Suppressor macrophage treated with lipopolysaccharide for 1 hour (primary cell): Measurements from ENCODE around the gene GRIFIN.

Source experiments
- DNase-seq, 3 donors: peaks; one replicate each; pipeline ENCODE4 v3.0.0-alpha.2; 2020 to 2022

Gene GRIFIN

DNA sequence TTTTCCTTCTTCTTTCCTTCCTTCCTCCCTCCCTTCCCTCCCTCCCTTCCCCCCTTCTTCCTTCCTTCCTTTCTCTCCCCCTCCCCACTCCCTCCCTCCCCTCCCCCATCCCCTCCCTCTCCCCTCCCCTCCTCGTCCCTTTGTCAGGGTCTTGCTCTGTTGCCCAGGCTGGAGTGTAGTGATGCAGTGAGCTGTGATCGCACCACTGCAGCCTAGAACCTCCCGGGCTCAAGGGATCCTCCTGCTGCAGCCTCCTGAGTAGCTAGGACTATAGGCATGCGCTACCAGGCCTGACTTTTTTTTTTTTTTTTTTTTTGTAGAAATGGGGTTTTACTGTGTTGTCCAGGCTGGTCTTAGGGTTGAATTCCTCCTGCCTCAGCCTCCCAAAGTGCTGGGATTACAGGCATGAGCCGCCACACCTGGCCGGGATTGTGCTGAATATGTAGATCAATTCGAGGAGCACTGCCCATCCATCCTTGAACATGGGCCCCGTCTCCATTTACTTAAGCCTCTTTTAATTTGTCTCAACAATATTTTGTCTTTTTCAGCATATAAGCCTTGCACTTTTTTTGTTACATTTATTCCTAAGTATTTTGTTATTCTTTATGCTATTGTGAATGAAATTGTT lies 23.4 kb downstream of the GRIFIN start:
- no peak for DNase-seq

DNA sequence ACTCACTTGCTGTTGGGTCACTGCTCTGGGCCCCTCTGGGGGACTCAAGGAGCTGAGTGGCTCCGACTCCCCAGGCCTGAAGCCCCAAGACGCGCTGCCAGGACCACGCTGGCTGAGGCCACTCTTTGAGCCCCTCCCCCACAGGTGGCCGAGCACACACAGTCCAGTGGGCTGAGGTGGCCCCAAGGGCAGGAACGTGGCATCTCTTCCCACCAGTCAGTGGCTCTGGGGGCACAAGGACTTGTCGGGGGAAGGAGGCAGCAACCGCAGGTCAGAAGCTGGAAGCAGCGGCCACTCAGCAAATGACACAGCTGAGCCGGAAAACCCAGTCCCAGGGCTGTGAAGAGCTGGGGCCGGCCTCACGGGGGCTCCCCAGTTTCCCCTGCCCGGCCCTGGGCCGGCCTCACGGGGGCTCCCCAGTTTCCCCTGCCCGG lies 24.1 kb downstream of the GRIFIN start:
- DNase-seq, result peak; percentile 78 to 84 (median 80)

DNA sequence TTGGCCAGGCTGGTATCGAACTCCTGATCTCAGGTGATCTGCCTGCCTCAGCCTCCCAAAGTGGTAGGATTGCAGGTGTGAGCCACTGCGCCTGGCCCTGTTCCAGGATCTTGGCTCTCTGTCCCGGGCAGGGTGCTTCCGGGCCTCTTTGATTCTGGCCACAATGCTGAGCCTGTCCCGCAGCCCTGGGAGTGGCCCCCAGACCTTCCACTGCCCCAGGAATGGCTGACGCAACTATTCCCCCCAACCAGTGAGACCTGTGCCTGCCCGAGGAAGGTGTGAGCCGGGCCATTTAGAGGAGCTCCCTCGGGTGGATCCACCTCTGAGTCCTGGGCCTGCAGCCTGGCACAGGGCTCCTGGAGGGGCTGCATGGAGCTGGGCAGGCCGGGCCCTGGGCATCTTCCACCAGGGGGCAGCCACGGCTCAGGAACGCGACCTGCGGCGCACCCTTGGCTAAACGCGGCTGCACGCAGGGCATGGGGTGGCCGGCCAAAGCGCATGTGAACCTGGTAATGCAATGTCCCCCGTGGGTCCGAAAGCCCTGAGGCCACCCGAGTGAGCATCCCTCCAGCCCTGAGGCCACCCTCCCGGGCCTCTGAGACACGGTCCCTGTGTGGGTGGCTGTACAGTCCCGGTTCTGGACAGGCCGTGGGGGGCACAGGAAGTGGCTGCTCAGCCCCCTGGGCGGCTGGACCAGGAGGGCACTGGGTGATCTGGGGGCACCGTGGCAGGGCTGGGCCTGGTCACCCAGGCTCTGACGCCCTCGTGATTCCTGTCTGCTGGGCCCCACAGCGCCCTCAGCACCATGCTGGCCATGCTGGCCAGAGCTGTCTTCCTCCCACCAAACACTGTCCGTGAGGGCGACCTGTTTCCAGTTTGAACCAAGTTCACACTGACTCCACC lies 24.8 kb downstream of the GRIFIN start:
- DNase-seq, result peak; percentile 77 to 92 (median 83)

DNA sequence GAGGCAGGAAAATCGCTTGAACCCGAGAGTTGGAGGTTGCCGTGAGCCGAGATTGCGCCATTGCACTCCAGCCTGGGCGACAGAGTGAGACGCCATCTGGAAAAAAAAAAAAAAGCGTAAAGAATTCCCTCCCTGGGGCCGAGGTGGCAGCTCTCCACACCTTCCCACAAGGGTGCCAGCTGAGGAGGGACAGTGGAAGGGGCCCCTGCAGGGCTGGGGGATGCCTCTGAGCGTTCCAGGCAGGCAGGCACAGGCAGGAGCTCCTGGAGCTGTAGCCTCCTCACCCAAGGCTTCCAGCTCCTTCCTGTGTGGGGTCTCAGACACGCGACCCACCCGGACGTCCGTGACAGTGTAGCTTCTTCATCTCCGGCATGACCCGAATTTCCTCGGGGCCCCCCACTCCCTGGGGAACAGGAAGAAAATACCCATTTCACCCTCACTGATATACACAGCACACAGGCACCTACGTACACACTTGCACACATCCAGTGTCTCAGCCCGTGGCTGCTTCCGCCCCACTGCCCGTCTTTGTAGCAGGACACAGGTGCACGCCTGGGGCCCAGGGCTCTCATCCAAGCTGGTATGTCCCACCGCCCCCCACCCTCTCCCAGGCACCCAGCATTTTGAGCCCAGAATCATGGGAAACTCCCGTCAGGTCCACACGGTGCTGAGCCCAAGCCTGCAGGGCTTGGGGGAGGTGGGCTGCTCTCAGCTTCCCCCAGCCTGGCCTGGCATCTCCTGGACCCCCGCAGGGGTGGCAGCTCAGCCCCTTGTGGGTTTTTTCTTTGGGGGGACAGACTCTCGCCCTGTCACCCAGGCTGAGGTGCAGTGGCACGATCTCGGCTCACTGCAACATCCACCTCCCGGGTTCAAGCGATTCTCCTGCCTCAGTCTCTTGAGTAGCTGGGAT lies 25.7 kb downstream of the GRIFIN start:
- DNase-seq, result no peak

DNA sequence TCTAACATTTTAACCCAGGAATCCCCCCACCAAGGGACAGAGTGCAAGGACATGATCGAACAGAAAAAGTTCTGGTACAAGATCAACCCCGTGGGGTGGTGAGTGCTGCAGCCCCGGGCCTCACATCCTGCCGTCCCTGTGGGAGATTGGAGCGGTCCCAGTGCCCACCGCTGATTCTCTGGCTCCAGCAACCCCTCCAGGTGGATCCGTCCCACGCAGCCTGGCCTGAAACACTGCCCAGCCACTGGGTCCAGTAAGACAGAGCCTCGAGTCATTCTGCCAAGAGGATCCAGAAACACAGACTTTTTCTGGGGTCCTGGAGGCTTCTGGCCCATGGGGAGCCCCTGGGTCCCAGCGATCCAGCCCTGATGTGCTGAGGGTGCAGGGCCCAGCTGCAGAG lies 29.5 kb downstream of the GRIFIN start:
- no peak for DNase-seq

DNA sequence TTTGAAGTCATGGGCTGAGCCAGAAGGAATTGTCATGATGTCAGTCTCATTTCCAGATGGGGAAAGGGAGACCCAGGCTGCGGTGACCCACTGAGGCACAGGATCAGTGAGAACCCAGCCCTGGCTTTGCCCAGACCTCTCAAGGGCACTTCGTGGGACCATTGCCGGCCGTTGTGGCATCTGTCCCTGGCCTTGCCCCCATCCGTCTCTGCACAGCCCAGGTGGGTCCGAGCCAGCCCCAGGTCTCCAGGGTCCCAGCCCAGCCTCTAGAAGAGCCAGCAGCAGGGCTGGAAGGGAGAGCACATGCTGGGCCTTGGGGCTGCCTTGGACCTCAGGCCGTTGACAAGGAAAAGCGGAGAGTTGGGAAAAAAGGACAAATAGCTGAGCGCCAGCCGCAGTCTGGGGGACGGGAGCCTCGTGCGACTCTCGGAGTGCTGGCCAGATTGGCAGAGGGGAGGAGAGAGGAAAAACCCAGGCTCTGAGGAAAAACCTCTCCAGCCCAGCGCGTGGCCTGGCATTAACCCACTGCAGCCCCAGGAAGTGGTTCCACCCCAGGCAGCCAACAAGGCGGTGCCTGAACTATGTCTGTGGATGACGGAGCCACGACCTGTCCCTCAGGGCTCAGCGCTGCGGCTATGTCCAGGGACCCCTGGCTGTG lies 30.2 kb downstream of the GRIFIN start:
- DNase-seq, result no peak

DNA sequence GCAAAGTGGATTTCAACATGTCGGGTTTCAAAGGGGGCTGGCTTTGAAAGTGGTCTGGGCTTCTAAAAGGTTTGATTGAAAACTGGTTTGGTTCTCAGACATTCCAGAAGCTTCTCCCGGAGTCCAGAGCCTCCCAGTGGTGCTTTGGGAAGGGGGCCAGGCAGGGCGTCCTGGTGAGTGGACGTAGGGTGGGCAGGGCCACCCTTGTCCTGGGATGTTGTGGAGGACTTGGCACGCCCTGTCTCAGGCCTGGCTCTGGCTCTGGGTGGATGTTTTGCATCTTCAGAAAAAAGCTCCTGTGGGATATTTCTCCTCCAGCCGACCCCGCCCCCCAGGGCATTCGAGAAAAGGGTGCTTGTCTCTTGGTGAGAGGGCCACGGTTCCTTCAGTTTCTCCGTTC lies 31.2 kb downstream of the GRIFIN start:
- no peak for DNase-seq

DNA sequence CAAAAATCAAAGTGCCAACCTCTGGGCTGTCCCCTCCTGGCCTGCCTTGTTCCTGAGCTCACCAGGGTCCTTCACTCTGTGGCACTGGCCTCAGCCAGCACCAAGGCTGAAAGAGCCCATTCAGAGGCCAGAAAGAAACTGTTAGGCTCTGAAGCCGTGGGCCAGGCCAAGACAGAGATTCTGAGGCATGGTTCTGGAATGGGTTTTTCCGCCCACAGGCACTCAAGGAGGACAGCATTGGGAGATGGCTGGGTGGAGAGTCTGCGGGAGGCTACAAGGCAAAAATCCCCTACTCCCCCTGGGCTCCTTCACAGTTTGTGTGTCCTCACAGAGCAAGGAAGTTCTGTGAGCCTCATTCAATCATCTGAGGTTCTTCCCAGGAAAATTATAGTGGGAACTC lies 31.7 kb downstream of the GRIFIN start:
- no peak for DNase-seq

DNA sequence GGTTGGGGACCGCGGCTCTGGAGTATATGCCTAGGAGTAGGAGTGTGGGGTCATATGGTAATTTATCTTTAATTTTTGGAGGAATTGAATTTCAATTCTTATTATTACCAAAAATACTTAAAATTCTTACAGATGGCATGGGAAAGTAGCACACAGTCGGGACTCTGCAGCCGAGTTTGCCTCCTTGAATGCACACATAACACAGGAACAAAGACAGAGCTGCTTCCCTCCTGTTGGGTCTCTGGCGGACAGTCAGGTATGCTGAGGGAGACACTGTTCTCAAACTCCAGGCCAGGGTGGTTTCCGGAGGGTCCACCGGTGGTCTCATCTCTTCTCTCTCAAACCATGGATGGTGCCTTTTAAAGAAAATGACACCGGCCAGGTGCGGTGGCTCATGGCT lies 32.7 kb downstream of the GRIFIN start:
- DNase-seq, result no peak

DNA sequence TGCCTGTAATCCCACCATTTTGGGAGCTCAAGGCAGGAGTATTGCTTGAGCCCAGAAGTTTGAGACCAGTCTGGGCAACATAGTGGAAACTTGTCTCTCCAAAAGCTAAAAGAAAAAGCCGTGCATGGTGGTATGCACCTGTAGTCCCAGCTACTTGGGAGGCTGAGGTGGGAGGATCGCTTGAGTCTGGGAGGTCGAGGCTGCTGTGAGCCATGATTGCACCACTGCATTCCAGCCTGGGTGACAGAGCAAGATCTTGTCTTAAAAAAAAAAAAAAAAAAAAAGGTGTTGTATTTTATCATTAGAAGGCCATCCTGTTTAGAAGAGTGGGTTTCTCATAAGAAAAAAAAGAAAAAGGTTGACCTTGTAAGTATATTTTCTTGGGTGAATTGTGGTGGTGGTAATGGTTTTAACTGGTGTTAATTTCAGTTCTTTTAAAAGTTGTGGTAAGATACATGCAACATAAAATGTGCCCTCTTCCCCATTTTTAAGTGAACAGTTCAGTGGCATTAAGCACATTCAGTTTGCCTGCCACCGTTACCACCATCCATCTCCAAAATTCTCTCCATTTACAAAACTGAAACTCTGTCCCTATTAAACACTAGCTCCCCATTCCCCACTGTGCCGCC lies 34.7 kb downstream of the GRIFIN start:
- DNase-seq, result peak in 1 of 3 donors; percentile 3

DNA sequence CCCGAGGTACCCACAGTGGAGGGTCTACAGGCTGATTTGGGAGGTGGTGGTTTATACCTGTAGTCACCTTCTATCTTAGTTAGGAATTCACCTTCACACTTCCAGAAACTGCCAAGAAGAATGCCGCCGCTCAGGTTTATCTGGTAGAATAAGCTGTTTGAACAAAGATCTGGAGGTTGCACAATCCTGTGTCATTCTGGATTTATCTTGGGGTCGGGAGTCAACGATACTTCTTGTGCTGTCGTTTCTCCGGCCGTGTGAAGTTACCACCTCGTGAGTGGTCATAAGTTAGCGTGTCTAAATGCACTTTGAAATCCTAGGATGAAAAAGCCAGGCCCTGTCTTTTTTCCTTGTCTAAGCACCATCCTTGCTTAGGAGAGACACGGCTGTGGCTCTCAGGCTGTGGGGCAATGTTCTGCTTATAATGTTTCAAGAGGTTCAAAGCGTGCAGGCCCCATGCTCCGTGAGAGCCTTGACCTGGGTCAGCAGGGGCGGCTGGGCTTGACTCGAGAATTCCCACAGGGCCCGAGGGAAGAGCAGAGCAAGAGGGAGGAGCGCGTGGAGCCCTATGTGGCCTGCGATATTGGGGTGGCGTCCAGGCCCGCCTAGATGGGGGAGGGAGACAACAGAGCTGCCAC lies 35.5 kb downstream of the GRIFIN start:
- DNase-seq, result no peak

DNA sequence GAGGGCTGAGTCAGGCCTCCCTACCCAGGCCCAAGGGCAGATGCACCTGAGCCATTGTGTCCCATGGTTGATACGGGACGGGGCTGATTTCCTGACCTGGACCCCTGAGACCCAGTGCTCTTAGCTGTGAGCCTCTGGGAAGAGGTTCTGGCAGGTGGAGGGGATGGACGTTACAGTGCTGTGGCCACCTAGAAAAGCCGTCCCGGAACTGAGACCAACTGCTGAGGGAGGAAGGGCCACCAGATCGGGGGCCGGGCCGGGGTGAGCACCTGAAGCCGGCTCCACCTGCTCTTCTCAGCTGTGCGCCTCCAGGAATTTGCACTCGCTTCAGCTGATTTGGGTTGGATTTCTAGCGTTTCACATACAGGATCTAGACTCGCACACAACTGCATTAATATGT lies 37.4 kb downstream of the GRIFIN start:
- no peak for DNase-seq

DNA sequence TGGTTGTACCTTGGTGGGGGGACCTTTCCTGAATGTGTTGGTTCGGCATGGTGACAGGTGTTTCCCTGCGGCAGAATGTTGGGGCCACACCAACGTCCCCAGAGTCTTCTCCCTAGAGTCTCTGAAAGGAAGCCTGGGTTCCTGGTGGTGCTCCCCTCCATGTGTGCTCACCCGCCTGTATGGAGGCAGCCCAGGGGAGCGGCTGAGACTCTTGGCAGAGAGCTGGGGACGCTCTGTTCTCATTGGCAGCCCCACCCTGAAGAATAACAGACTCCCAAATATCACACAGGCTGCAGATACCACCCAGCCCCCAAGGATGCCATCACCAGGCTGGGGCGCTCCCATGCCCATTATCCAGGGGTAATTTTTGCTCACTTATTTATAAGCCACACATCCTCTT lies 38.0 kb downstream of the GRIFIN start:
- no peak for DNase-seq

DNA sequence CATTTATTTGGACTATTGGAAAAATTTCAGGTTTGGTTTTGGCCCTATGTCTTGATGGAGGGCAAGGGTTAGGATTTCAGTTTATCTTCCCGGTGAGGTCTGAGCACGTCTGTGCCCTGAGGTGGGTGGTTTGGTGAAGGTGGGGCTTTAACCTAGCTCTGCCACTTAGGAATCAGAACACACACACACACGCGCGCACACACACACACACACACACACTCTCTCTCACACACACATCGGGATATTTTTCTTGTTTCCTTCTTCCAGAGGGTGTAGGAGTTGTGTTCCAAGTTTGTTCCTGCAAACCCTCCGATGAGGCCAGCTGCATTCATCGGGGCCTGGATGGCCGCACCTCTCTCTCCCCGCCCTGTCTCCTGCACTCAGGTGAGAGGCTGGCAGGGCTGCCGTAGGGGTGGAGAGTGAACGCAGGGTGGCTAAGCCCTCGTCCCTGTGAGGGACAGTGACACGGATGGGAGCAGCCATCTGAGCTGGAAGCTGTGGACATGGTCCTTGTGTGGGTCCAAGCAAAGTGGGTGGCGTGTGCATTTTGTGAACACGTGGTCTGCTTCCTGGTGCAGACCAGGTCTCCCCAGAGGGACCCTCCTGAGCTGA lies 38.6 kb downstream of the GRIFIN start:
- no peak for DNase-seq

DNA sequence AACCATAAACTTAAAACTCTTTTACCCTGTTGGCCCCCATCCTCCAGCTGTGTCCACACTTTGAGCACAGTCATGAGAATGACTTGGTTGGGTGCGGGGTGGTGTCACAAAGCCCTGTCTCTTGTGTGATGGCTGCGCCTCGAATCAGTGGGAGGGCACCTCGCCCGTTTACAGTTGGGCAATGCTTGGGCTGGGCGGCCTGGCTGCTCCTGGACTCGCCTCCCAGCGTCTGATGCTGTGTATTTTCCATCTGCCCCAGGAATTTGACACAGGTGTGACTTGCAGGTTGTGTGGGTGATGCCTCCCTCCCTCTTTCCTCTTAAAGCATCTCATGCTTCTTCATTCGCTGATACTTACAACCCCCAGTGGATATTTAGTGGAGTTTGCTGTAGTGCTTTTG lies 39.1 kb downstream of the GRIFIN start:
- DNase-seq, result no peak

DNA sequence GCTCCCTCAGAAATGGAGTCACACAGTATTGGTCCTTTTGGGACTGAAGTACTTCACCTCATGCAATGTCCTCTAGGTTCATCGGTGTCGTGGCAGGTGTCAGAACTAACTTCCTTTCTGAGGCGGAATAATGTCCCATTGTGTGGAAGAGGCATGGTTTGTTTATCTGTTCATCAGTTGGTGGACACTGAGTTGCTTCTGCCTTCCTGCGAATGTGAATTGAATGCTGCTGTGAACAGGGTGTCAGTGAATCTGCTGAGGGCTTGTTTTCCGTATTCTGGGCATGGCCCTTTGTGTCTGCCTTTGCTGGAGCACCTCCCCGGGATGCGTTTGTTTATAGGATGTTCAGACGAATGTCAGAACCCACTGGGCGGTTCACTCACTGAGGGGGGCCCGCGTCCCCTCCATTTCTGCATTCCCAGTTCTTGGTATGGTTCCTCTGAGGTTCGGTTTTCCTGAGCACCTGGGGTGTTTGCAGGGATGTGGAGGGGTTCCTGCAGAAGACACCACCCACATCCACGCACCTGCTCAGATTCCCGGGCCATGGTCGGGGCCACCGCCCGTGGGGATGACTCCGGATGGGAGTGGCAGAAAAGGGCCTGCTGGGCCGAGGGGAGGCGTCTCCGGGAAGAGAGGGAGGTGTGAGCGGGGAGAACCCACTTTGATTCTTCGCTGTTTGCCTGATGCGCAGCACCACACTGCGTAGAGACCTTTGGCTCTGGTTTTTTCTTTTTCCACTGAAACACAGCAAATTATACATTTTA lies 39.7 kb downstream of the GRIFIN start:
- no peak for DNase-seq

DNA sequence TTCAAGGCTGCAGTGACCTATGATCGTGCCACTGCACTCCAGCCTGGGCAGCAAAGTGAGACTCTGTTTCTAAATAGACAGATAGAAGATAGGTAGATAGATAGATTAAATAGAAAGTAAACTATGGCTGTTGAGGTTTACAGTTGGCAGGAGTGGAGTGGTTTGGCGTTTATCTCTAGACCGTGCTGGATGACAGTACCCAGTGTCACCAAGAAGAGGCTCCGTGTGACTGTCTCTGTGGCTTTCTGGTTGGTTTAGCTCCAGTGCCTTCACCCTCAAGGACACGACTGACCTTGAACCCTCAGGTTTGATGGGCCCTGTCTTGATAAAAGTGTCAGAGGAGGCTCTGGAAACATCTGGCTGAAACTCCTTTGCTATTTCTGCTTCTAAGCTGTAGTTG lies 41.1 kb downstream of the GRIFIN start:
- no peak for DNase-seq

DNA sequence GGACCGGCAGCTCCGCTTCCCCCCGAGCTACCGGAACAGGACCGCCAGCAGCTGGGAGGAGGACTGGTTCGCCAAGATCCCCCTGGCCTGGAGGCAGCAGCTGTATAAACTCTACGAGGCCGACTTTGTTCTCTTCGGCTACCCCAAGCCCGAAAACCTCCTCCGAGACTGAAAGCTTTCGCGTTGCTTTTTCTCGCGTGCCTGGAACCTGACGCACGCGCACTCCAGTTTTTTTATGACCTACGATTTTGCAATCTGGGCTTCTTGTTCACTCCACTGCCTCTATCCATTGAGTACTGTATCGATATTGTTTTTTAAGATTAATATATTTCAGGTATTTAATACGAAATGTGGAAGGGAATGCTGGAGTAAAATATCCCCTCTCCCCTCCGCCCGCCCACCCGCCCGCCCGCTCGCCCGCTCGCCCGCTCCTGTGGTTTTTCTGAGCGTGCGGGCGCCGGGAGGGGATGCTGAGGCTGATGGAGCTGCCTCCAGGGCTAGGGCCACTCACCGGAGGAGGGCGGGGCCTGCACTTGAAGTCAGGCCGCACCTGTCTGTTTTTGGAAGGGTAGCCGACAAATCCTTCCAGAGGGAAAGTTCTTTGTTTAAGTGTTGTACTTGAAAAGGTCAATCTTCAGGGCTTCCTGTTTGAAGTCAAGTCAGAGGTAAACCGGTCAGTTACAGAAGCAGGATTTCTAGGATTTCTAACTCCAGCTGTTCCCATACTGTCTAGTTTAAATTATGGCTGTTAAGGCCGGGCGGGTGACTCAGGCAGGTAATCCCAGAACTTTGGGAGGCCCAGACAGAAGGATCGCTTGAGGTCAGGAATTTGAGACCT lies 42.3 kb downstream of the GRIFIN start:
- DNase-seq, result no peak

DNA sequence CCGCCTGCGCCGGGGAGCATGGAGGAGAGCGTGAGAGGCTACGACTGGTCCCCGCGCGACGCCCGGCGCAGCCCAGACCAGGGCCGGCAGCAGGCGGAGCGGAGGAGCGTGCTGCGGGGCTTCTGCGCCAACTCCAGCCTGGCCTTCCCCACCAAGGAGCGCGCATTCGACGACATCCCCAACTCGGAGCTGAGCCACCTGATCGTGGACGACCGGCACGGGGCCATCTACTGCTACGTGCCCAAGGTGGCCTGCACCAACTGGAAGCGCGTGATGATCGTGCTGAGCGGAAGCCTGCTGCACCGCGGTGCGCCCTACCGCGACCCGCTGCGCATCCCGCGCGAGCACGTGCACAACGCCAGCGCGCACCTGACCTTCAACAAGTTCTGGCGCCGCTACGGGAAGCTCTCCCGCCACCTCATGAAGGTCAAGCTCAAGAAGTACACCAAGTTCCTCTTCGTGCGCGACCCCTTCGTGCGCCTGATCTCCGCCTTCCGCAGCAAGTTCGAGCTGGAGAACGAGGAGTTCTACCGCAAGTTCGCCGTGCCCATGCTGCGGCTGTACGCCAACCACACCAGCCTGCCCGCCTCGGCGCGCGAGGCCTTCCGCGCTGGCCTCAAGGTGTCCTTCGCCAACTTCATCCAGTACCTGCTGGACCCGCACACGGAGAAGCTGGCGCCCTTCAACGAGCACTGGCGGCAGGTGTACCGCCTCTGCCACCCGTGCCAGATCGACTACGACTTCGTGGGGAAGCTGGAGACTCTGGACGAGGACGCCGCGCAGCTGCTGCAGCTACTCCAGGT lies 43.1 kb downstream of the GRIFIN start:
- no peak for DNase-seq
